NCI-H524 treated with DMSO at 0.1 percent for 48 hours (cell line): Measurements from ENCODE around the gene USE1.
A peak's percentile ranks its signal among the peaks of the same experiment; 100 is the strongest.

ENCODE experiments used
- DNase-seq: peaks from one replicate; lab custom pipeline; 2025; lab: John Stamatoyannopoulos, UW

Gene USE1

DNA sequence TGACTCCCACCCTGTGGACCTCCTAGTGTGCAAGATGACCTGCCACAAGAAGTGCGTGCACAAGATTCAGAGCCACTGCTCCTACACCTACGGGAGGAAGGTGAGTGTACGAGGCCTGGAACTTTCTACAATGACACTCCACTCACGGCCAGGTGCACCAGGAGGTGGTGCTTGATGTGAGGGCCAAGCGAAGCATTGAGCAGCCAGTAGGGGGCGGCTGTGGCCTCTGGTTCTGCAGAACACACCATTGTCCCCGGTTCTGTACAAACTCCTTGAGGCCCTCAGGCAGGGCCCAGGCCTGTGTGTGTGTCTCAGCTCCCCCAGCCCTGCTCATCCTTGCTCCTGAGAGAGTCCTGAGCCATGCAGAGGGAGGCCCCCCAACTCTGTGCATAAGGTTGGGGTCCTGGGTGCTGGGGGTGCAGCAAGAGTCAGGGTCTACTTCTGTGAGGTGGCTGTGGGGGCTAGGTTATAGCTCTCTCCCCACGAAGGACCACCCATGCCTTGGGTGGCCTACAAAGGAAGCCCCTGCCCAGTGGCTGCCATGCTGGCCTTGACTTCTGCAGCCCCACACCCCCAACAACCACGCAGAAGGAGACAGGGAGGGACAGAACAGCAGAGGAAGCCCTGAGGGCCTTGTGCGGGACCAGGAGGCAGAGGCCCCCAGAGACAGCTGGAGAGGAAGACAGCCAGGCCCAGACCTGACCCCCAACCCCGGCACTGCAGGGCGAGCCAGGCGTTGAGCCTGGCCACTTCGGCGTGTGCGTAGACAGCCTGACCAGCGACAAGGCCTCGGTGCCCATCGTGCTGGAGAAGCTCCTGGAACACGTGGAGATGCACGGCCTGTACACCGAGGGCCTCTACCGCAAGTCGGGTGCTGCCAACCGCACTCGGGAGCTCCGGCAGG is 9.7 kb upstream of the USE1 start:
- DNase-seq: no peak

DNA sequence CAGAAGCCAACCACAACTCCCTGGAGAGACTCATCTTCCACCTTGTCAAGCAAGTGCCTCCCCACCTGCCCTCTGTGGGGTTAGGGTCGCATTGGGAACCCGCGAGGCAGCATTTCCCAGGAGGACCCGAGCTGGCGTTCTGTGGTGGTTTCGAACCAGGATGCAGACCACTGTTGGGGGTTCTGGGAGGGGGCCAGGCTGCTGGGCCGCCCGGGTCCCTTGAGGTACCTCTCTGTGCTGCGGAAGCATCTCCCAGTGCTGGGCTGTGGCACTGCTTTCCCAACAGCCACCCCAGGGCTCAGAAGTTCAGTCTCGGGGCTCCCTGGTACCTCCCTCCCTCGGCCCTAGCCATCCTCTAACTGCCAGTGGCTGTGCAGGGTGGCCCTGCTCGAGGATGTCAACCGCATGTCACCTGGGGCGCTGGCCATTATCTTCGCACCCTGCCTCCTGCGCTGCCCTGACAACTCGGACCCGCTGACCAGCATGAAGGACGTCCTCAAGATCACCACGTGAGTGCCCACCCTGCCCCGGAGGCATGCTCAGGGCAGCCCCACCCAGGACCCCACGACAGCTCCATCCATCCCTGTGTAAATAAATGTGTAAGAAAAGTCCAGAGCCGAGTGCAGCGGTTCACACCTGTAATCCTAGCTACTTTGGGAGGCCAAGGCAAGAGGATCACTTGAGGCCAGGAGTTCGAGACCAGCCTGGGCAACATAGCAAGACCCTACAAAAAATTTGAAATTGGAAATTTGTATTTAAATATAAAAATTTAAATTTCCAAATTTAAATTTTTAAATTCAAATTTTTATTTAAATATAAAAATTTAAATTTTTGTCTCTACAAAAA is 8.2 kb upstream of the USE1 start:
- no peak for DNase-seq

DNA sequence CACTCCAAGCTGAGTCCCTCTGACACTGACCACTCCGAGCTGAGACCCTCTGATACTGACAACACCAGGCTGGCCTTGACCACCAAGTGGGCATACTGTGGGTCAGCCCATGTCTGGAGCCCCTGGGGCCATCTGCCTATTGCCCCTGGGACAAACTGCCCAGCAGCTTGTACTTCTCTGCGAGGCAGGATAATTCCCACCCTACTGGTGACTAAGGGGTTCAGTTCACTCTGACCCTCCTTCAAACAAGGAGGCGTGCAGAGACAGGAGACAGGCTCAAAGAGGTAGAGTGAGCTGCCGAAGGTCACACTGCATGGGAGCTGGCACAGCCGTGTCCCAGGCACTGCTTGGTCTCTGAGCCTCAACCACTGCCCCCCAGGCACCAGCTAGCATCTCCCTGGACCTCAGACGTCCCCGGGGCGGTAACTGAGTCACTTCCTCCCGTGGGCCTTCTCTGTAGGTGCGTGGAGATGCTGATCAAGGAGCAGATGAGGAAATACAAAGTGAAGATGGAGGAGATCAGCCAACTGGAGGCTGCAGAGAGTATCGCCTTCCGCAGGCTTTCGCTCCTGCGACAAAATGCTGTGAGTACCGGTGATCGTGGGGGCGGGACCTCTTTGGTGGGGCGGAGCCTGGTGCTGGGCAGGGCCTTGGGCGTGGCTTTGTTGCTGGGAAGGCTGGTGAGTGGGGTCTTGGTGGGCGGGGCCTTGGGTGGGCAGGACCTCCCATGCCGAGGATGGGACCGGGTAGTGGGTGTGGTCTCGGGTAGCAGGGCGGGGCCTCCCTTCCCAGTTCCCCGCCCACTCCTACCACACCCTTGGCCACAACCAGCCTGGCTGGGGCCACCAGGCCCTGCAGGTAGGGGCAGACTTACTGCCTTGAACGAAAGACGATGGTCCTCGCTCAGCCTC is 5.8 kb upstream of the USE1 start:
- no peak for DNase-seq

DNA sequence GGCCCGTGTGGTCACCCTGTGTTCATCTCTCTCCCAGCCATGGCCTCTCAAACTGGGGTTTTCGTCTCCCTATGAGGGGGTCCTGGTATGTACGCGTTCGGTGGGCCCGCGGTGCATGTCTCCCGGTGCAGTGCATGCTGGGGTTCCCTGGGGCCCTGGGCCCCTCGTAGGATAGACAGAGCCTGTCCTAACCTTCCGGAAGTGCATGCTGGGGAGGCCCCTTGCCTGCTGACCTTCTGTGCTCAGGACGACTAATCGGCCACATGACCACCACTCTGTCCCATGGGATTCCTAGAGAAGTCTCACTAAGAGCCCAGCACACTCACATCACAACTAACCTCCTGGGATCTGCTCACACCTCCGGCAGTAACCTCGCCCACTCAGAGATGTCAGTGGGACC is 4.9 kb upstream of the USE1 start:
- DNase-seq: no peak

DNA sequence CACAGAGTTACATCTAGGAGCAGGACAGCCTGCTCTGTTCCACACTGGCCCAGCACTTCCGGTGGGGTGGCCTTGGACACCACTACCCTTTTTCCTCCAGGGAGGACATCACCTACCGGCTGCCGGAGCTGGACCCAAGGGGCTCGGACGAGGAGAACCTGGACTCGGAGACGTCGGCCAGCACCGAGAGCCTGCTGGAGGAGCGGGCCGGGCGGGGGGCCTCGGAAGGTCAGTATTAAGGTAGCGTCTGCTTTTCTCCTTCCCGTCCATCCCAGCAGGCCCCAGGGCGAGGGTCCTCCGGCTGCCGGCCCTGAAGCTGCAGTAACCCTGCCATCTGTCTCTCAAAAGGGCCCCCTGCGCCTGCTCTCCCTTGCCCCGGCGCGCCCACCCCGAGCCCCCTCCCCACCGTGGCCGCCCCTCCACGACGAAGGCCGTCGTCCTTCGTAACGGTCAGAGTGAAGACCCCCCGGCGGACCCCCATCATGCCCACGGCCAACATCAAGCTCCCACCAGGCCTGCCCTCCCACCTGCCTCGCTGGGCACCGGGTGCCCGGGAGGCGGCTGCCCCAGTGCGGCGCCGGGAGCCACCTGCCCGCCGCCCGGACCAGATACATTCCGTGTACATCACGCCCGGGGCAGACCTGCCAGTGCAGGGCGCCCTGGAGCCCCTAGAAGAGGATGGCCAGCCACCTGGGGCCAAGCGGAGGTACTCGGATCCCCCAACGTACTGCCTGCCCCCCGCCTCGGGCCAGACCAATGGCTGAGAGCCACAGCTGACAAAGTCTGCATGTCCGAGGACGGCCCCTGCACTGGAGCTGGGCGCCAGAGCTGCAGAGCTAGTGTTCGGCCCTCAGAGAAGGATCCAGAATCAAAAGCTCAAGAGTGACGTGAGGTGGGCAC is 3.4 kb upstream of the USE1 start:
- no peak for DNase-seq

DNA sequence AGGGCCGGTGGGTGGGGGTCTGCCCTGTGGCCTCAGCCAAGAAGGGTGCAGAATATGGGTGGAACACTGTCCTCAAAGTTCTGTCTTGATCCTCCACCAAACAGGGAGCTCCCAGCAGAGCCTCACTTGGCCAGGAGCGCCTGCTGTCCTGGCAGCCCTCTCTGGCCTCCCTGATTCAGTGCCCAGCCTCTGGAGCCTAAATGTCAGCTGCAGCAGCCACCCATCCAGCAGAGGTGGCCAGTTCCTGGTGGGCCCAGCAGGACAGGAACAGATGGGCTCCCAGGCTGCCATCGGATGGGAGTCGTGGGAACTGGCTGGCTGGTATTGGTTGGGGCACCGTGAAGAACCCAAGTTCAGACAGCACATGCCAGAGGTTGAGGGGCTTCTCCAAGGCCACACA is 1.8 kb upstream of the USE1 start:
- no peak for DNase-seq

DNA sequence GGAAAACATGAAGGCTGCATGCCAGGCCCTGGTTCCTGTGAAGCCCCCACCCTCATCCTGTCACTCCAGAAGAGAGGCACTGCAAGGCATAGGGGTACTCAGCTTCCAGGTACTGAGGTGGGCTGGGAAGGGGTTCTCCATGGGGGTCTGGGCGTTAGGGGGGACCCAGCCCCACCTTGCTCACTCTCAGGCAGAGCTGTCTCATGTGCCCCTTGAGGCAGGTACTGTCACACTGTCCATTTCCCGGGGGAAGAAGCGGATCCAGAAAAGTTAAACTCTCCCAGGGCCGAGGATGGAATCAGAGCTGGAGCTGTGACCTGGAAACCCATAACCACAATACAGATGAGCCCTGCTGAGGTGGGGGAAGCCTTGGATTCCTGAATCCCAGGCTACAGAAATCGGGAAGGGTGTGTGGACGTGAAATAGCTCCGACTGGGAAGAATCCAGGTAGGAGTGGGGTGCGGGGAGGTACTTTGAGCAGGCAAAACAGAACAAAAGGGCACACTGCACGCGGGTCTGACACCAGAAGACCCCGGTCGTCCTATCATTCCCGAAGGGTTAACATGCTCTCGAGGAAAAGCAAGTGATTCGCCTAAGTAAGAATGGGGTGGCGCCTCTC is 540 bp upstream of the USE1 start:
- DNase-seq: no peak

DNA sequence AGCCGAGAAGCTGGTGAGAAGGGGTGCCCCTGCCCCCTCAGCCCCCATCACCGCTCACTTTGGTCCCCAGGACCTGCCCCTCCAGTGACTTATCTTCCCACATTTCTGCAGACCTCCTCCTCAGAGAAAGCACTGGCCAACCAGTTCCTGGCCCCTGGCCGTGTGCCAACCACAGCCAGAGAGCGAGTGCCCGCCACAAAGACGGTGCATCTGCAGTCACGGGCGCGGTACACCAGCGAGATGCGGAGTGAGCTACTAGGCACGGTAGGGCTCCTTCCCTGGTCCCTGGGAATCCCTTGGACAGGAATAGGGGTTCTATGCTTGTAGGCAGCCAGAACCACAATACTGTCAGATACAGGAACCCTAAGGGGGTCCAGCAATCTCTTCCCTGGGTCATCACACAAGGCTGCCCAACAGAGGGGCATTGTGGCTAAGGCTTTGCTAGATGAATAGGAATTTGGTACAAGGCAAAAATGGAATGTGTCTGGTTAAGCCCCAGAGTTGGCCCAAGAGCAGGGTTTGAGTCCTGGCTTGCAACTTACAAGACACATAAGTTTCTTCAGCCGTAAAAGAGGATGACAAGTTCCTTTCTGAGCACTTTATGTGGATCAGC is 1.0 kb downstream of the USE1 start:
- DNase-seq: no peak

DNA sequence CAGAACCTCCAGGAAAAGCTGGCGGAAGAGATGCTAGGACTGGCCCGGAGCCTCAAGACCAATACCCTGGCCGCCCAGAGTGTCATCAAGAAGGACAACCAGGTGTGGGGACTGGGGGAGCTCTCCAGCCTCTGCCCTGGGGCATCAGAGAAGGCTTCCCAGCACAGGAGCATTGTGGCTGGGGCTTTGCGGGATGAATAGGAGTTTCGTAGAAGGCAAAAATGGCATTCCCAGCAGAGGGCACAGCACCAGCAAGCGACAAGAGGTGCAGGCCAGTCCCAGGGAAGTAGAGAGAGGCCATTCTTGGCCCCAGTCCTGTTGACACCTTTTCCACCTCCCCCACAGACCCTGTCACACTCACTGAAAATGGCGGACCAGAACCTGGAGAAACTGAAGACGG is 4.1 kb downstream of the USE1 start:
- no peak for DNase-seq

DNA sequence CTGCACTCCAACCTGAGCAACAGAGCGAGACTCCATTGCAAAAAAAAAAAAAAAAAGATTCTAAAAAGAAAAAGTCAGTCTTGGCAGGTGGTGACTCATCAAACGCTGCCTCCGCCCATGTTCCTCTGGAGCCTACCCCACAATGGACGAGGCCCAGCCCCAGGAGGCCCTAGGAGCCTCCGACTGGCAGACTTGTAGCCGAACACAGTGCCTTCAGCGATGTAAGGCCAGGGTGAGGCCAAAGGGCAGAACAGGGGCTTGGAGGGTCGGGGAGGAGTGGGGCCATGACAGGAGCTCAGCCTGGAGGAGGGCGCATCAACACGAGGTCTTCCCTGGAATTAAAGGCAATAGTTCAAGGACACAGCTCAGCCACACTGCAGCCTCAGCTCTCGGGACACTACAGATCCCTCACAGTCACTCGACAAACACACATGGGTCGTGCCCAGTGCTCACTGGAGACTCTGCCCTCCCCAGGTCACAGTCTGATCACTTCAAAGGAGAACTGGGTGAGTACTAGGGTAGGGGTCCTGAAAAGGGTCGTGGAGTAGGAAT is 5.1 kb downstream of the USE1 start:
- no peak for DNase-seq

DNA sequence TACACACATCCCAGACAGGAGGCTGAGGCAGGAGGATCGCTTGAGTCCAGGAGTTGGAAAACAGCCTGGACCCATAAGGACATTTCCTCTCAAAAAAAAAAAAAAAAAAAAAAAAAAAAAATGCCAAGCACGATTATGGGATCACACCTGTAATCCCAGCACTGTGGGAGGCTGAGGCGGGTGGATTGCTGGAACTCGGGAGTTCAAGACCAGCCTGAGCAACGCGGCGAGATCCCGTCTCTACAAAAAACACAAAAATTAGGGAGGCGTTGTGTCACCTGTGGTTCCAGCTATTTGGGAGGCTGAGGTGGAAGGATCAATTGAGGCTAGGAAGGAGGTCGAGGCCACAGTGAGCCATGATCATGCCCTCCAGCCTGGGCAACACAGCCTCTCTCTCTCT is 9.9 kb downstream of the USE1 start:
- DNase-seq: no peak

DNA sequence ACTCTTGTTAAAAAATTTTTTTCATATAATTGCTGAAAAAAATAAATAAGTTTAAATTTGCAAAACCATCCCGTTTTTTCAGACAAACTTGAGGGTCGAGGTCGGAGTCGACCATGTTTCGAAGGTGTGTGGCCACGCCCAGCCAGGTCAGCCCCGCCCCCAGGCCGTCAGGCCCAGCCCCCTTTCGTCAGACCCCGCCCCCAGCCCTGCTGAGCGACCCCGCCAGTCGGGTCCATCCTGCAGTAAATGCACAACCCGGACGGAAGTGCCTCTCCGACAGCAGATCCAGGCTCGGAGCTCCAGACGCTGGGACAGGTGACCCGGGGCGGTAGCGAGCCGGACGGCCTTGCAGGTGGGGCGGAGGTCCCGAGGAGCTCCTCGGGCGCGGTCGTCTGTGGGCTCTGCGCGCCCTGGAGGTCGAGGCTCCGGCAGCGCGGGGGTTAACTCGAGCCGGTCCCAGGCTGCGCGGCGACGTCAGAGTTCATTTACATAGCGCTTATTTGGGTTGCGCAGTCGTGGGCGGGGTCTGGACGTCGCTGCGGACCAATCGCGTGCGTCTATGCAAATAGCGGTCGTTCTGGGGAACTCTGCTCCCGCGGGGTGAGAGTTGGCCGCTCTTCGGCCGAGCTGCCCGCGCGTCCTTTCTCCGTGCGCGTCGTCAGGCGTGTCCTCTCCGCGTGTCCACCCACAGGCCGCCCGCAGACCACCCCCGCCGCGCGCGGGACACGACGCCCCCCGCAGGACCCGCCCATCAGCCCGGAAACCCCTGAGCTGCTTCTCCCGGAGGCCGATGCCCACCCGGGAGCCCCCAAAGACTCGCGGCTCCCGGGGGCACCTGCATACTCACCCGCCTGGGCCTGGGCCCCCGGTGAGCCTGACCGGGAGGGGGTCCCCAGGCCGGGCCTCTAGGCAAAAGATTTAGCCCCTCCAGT is 11.1 kb downstream of the USE1 start, which contains the start of gene OCEL1:
OCEL1 (plus strand) TSS at position 225 of the 932 bp plus-strand sequence; CDS start at position 247, 22 bp downstream.
- DNase-seq: peak; percentile 98

DNA sequence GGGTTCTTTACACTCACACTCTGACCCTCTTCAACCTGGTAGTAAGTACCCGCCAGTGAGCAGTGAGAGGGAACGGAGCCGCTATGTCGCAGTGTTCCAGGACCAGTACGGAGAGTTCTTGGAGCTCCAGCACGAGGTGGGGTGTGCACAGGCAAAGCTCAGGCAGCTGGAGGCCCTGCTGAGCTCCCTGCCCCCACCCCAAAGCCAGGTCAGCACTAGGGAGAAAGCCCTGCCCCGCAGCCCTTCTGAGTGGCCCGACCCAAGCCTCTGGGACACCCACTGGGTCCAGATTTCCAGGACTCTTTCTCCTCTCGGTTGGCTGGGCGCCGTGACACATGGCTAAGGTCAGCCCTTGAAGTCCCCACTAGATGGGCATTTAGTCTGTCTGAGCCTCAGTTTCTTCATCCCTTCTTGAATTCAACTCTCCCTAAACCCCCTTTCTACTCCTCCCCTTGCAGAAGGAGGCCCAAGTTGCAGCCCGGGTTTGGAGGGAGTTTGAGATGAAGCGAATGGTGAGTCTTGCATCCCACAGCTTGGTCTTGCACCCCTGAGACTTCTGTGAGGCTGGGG is 12.7 kb downstream of the USE1 start:
- DNase-seq: no peak

DNA sequence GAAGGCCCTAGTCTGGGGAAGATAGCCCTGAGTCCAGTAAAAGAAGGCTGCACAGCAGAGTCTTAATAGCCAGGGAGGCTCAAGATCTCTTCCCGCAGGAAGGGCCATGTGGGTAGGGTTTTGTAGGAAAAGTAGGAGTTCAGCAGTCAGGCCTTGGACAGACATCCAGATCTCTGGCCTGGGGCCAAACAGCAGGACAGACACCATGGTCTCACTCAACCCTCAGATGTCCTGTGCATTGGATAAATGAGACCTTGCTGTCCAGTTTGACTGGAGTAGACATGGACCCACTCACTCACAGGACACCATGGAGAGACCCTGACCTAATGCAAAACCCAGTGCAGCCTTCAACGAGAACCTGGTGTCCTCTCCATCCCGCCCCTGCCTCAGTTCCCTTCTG is 14.7 kb downstream of the USE1 start:
- no peak for DNase-seq

DNA sequence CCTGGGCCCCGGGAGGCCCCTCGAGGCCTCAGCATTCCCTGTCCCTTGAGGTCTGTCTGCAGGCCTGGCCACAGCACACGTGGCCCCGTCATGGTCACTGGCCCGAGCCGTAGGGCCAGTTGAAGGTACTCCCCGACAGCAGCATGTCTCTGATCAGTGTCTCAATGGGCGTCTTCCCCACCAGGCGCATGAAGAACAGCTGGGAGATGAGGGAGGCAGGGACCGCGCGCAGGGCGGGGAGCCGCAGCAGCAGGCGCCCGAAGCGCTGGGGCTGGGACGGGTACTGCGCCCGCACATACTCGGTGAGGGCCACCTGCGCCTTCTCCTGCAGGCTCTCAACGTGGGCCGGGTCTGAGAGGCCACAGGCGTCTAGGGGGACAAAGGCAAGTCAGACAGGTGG is 17.1 kb downstream of the USE1 start:
- DNase-seq: no peak

DNA sequence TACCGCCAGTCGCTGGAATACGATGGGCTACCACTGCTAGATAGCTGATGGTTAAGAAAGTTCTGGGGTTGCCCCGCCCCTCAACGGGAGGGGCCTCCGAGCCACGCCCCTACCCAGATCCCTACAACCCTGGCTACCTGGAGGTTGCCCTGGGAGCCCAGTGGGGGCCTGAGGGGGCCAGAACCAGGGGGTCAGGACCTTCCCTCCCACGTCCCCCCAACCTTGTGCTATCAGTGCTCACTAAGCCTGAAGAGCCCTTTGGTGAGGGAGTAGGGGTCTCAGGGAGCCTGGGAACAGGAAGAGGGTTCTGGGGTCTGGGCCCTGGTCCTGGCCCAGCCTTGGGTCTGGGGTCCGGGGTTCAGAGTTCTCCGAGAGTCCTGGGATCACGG is 19.7 kb downstream of the USE1 start:
- no peak for DNase-seq

DNA sequence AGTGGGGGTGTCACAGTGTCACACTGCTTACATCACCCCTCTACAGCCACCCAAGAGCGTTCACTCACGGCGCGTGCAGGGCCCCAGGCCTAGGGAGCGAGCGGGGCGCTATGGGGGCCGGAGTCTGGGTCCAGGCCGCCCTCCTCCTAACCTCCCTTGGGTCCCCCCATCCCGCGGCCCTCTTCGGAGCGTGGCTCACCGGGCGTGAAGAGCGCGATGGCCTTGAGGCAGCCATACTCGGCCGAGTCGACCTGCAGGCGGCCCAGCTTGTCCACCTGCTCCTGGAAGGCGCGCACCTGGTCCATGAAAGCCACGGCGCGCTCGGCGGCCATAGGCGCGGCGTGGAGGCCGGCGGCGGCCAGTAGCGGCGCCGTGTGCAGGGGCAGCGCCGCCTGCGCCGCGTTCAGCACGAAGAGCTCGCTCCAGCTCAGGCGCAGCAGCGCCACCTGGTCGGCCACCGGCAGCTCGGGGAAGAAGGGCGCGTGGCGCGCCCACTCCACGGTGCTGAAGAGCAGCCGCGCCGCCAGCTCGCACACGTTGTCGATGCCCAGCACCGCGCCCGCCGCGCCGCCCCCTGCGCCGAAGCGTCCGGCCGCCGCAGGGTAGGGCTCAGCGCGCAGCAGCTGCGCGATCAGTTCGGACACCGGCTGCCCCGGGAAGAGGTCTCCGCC is 20.3 kb downstream of the USE1 start:
- DNase-seq: no peak
